Neural crest cell (in vitro differentiated cells): ENCODE results near the gene HOMEZ. TPM values are rescaled to one million over a fixed set of nuclear protein-coding genes. Genes with fewer than 3 reads are reported as not detected.

ENCODE experiments used
- DNase-seq: peaks from one replicate; pipeline ENCODE4 v3.0.0; 2021; ENCODE audit warnings: low read depth, mixed read lengths, low spot score
- H3K27ac Mint-ChIP-seq: one replicate; pipeline ENCODE4 v1.8.0; 2021; ENCODE audit warnings: mild to moderate bottlenecking, mixed read lengths; ENCODE audit not compliant: unreplicated experiment
- H3K27me3 Mint-ChIP-seq: 2 replicates; pipeline ENCODE4 v1.8.0; 2021; ENCODE audit warnings: low read depth, mild to moderate bottlenecking, mixed read lengths
- H3K36me3 Mint-ChIP-seq: 2 replicates; pipeline ENCODE4 v1.8.0; 2021; ENCODE audit warnings: low read depth, mild to moderate bottlenecking, mixed read lengths
- H3K4me1 Mint-ChIP-seq: 2 replicates; pipeline ENCODE4 v1.8.0; 2021; ENCODE audit warnings: mixed read lengths
- H3K4me3 Mint-ChIP-seq: one replicate; pipeline ENCODE4 v1.8.0; 2021; ENCODE audit warnings: mild to moderate bottlenecking, mixed read lengths
- H3K9me3 Mint-ChIP-seq: 2 replicates; pipeline ENCODE4 v1.8.0; 2021; ENCODE audit warnings: mixed read lengths
- total RNA-seq: library from RNA; stranded (reverse); gene quantifications from 2 replicates; pipeline ENCODE4 v1.2.1, GENCODE V29; 2021
- TF ChIP-seq, protein P1 (sequence below): fragments of 200-600 bp; sonication (generic); conservative IDR thresholded peaks from 2 replicates; pipeline ENCODE4 v1.5.0; 2021; ENCODE audit warnings: antibody characterized with exemption, mild to moderate bottlenecking

Gene HOMEZ
- total RNA-seq, 1 donor from 2014 or later: 14.8 TPM

DNA sequence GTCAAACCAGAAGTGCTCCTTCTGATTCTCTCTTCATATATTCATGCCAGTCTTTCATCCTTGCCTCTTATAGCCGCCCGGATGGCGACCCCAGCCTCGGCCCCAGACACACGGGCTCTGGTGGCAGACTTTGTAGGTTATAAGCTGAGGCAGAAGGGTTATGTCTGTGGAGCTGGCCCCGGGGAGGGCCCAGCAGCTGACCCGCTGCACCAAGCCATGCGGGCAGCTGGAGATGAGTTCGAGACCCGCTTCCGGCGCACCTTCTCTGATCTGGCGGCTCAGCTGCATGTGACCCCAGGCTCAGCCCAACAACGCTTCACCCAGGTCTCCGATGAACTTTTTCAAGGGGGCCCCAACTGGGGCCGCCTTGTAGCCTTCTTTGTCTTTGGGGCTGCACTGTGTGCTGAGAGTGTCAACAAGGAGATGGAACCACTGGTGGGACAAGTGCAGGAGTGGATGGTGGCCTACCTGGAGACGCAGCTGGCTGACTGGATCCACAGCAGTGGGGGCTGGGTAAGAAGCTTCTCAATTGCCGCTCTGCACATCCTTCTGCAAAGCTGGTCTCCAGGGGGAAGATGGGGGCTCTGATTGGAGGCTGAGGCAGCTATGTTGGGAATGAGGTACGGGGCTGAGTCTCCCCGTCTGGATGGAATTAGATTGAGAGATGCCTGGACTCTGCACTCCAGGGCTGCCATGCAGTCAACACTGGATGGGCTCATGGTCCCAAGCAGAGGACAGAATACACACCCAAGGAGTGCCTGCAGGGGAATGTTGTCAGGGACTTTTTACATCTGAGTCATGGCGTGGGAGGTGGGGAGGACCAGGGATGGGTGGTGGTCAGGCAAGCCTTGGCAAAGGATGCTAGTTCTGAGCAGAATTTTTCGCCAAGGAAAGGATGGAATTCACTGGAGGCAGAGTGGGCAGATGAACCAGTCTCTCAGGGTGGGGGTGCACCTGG, 22.0 kb upstream of the HOMEZ start:
- Mint-ChIP-seq H3K27ac (no peak overlapping the region), H3K4me1 (peaks cover 37% of the 10 kb centered on the region), H3K27me3 (no peaks in the 10 kb centered on the region), H3K9me3 (no peaks in the 10 kb centered on the region), H3K4me3 (peak overlapping the region; percentile 93), H3K36me3 (no peaks in the 10 kb centered on the region)
- DNase-seq: no peak
- TF ChIP-seq, protein P1, sequence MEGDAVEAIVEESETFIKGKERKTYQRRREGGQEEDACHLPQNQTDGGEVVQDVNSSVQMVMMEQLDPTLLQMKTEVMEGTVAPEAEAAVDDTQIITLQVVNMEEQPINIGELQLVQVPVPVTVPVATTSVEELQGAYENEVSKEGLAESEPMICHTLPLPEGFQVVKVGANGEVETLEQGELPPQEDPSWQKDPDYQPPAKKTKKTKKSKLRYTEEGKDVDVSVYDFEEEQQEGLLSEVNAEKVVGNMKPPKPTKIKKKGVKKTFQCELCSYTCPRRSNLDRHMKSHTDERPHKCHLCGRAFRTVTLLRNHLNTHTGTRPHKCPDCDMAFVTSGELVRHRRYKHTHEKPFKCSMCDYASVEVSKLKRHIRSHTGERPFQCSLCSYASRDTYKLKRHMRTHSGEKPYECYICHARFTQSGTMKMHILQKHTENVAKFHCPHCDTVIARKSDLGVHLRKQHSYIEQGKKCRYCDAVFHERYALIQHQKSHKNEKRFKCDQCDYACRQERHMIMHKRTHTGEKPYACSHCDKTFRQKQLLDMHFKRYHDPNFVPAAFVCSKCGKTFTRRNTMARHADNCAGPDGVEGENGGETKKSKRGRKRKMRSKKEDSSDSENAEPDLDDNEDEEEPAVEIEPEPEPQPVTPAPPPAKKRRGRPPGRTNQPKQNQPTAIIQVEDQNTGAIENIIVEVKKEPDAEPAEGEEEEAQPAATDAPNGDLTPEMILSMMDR: no peak

DNA sequence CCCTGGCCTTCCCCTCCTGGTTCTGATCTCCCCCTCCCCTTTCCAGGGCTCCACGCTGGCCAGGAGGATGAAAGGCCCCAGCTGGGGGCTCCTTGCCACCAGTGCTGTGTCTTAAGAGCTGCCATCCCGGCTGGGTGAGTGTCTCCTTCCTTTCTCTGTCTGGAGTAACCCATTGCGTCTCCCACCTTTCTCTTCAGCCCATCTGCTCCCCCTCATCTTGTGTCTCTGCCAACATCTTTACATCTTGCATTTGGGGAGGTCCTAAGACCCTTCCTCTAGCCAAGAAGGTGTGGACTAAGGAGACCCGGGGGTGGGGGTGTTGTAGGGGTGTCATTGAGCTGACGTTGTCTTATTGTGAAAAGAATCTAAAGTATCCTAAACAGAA, 21.2 kb upstream of the HOMEZ start:
- peaks cover 42% of the 10 kb centered on the region for H3K4me1 Mint-ChIP-seq
- TF ChIP-seq, protein P1: no peak
- H3K36me3 Mint-ChIP-seq: no peaks in the 10 kb centered on the region
- no peaks in the 10 kb centered on the region for H3K27me3 Mint-ChIP-seq
- no peaks in the 10 kb centered on the region for H3K9me3 Mint-ChIP-seq
- peak overlapping the region; percentile 96 for H3K27ac Mint-ChIP-seq
- peak overlapping the region; percentile 93 for H3K4me3 Mint-ChIP-seq
- DNase-seq: no peak

DNA sequence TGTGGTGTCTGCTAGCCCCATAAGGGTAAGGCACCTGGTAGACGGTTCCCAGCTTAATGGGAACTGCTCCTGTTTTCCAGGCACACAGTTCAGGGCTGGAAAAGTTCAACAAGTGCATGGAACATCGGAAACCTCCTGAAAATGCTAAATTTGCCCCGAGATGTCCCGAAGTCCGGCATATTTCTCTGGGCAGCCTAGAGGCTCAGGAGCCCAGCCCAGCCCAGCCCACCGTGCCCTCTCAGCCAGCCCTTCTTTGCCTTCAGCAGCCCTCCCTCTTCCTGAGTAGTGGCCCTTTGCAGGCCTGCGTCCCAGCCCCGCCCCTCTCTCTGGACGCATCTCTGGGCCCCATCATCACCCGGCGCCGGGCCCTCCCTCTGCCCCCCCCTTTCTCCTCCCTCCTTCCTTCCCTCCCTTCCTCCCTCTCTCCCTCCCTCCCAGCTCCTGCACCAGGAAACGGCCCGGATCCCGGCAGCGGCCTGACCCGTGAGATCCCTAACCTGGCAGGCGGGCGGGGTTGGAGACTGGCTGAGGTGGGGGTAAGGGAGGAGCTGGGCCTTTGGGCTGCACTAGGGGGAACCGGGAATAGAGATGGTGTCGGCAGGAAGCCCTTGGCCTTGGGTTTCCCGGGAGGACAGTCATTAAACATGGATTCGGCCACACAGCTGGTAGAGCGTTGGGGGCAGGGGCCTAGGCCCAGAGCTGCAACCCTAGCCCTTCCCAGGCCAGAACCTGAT, 20.6 kb upstream of the HOMEZ start, which contains the start of gene BCL2L2:
BCL2L2 (plus strand) TSS at position 422 of the 734 bp plus-strand sequence. CDS start 935 bp downstream, outside the sequence.
- no peaks in the 10 kb centered on the region for H3K9me3 Mint-ChIP-seq

DNA sequence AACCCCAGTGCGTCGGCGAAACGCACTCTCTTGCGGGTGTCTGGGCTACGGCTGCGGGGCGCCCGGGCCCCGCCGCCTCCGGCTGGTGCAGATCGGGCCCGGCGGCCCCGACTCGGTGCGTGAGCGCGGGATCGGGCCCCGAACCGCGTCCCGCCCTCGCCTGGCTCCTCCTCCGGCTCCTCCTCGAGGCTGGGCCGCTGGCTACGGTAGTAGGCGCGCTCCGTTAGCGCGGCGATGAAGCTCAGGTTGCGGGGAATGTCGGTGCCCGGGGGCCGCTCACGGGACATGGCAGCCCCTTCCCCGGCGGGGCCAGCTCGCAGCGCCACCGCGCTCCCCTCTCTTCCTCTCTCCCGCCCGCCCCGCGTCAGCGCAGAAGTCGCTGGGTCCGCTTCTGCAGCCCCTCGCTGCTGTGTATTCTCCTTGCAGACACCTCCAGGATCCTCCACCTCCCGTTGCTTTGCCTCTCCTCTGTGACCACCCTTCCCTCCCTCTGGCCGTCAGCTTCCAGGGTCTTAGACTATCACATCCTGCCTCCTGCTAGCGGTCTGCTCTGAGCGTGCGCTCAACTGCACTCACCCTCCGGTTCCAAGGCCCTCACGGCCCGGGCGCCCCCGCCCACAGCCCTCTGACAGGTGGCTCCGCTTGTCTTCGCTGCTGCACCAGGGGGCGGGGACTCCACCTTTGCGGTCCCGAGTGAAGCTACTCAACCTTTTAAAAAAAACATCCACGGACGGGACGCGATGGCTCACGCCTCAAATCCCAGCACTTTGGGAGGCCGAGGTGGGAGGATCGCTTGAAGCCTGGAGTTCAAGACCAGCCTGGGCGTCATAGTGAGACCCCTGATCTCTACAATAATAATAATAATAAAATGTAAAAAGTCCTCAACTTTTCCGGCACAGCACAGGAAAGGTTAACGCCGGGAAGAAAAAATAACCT, 16.6 kb upstream of the HOMEZ start, which contains the start of gene PPP1R3E:
PPP1R3E (minus strand) TSS at position 570 of the 936 bp plus-strand sequence; CDS start at position 287, 283 bp downstream.
- TF ChIP-seq, protein P1: no peak
- DNase-seq: peak; percentile 49
- Mint-ChIP-seq H3K4me1 (peaks cover 47% of the 10 kb centered on the region), H3K9me3 (no peaks in the 10 kb centered on the region), H3K27ac (peak within 1 kb of the TSS; percentile 97), H3K27me3 (no peaks in the 10 kb centered on the region), H3K36me3 (no peaks in the 10 kb centered on the region), H3K4me3 (peak within 1 kb of the TSS; percentile 94)

More for the DNA sequence above, 20.6 kb upstream of the HOMEZ start, which contains the start of gene BCL2L2:
- H3K36me3 Mint-ChIP-seq: no peaks in the 10 kb centered on the region
- DNase-seq: peak; percentile 76
- no peaks in the 10 kb centered on the region for H3K27me3 Mint-ChIP-seq
- H3K4me3 Mint-ChIP-seq: peak within 1 kb of the TSS; percentile 93
- peak within 1 kb of the TSS; percentile 96 for H3K27ac Mint-ChIP-seq
- H3K4me1 Mint-ChIP-seq: peaks cover 42% of the 10 kb centered on the region
- TF ChIP-seq, protein P1: no peak

DNA sequence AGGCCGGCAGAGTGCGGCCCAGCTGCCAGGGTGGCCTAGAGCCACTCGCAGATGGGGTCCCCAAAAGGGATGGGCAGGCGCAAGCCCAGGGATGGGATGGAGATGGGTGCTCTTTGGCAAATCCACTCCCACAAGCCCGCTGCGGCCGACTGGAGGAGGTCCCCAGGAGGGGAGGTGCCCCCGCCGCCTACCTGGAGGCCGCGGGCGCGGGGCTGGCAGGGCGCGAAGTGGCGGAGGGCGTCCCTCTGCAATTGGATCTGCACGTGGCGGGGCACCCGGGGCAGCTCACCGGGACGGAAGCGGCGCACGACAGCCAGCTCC, 16.0 kb upstream of the HOMEZ start:
- no peaks in the 10 kb centered on the region for H3K27me3 Mint-ChIP-seq
- peak overlapping the region; percentile 97 for H3K27ac Mint-ChIP-seq
- no peaks in the 10 kb centered on the region for H3K9me3 Mint-ChIP-seq
- TF ChIP-seq, protein P1: no peak
- no peak for DNase-seq
- H3K36me3 Mint-ChIP-seq: no peaks in the 10 kb centered on the region
- peak overlapping the region; percentile 91 for H3K4me3 Mint-ChIP-seq
- peaks cover 41% of the 10 kb centered on the region for H3K4me1 Mint-ChIP-seq
